GM18870 (cell line): ENCODE measurements around the gene EFCAB7.

Source experiments
- ATAC-seq: cut with Tn5 transposase; IDR thresholded peaks from one replicate; pipeline ENCODE4 v1.9.1; 2021; ENCODE audit warnings: moderate library complexity; ENCODE audit not compliant: unreplicated experiment

EFCAB7 gene

DNA sequence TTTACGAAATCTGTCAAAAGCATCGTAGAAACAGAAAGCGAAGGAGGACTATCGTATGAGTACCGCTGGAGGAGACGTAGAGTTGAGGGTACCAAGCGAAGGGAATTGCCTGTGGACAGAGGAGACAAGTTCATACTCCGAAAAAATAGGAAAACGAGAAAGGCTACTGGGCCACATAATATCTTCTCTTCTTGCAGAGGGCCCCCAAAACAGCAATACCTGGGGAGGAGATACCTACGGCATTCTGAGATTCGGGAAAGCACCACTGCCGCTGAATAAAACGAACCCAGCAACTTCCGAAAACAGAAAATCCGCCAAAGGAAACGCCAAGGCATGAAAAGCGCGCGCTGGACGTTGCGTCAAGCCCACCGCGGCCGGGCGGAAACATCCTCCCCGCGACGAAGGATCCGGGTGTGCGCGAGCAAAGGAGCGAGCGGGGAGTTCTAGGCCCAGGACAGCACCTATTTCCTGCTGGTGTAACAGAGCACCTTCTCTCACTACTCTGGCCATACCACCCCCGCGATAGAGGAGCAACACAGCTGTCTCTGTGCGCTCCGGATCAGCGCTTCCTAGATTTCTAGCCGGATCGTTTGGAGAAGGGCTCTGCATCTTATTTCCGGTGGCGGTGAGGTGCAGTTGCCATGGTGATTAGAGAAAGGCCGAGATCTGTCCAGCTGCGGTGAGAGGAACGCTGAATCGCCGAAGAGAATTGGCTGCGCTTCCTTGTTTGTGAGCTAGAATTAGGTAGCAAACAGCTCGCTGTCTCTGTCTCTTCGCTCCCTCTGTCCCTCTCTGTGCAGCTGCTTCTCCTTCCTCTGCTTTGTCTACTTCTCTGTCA lies at the start of gene EFCAB7, which contains the start of gene ITGB3BP:
Gene EFCAB7 (plus strand): TSS at position 635 of the 838 bp plus-strand sequence. CDS start 2,048 bp downstream, outside the sequence.
Gene ITGB3BP (minus strand): TSS at position 335 of the 838 bp plus-strand sequence. CDS start 92 bp downstream, at position 243.
- peak; percentile 90 for ATAC-seq

GRCh38 chr1:63475761-63476160 lies 47.6 kb upstream of the EFCAB7 start:
- no peak for ATAC-seq

- ATAC-seq, result no peak
Measured at GRCh38 chr1:63480057-63480456, 43.3 kb upstream of the EFCAB7 start.

- ATAC-seq, result no peak
Measured at GRCh38 chr1:63486629-63487028, 36.7 kb upstream of the EFCAB7 start.

DNA sequence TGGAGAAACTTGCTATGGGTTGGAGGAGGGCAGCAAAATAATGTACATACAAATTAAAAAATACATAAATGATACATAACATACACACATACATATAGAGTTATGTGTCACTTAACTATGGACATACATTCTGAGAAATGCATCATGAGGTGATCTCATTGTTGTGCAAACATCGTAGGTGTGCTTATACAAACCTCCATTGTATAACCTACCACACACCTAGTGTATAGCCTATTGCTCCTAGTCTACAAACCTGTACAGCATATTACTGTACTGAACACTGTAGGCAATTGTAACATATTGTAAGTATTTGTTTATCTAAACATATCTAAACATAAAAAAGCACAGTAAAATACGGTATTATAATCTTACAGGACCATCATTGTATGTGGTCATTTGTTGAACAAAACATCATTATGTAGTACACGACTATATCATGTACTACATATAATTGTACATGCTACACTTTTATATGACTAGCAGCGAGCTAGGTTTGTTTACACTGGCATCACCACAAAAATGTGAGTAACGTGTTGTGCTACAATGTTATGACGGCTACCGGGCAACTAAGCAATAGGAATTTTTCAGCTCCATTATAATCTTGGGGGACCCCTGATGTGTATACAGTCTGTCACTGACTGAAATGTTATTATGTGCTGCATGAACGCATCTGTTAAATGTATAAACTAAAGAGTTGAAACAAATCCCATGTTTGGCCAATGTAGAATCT lies 35.8 kb upstream of the EFCAB7 start:
- ATAC-seq, result no peak

DNA sequence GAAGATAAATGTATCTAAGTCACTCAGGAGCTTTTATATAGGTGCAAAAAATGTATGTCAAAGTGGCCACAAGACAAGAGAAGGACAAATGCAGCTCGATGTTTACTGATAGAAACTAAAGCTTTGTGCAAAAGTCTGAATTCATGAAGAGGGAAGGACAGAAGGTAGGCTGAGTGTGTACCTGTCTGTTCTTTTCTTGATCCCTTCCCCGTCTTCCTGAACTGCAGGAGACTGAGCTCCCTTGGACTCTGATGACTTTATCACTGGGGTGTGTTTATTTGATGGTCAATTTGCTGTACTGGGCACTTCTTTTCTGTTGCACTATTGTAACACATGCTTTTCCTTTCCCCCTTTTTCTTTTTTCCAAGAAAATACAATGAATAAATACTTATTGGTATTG lies 25.7 kb upstream of the EFCAB7 start:
- ATAC-seq, result no peak

GRCh38 chr1:63498106-63498505 lies 25.2 kb upstream of the EFCAB7 start:
- ATAC-seq, result no peak

- no peak for ATAC-seq
Measured at GRCh38 chr1:63501256-63501655, 22.1 kb upstream of the EFCAB7 start.

DNA sequence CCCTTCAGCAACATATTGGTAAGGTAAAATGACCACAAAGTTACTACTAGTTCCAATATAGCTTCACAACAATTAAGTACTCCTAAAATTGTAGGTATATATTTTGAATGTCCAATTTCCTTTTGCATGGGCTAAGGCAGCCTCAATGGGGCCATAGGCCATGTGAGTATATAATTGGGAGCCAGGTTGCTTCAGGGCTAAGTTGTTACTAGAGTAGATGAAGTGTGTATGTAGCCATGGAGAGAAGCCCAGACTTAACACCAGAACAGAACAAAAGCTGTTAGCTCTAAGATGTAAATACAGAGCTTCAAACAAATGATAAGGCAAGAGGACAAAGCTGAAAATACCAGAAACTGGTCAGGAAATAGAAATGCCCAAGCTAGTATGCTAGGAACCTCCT lies 16.5 kb upstream of the EFCAB7 start:
- no peak for ATAC-seq

DNA sequence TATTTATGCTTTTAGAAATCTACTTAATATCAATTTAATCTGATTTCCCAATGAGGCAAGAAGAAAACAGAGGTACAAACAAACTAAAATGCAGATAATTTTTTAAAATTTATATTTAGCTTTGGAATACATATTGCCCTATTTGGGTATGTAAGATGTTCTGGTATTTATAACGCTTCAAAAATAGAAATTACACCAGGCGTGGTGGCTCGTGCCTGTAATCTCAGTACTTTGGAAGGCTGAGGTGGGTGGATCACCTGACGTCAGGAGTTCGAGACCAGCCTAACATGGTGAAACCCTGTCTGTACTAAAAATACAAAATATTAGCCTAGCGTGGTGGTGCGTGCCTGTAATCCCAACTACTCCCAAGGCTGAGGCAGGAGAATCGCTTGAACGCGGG lies 13.6 kb upstream of the EFCAB7 start:
- ATAC-seq, result no peak

- no peak for ATAC-seq
Measured at GRCh38 chr1:63512584-63512983, 10.7 kb upstream of the EFCAB7 start.

DNA sequence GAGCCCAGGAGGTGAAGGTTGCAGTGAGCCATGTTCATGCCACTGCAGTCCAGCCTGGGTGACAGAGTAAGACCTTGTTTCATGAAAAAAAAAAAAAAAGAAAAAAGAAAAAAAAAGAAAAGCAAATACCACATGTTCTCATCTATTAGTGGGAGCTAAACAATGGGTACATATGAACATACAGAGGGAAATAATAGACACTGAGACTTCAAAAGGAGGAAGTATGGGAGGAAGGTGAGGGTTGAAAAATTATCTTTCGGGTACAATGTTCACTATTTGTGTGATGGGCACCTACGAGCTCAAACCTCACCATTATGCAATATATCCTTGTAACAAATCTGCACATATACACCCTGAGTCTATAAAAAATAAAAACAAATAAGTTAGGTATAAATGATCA lies 6.7 kb upstream of the EFCAB7 start:
- ATAC-seq, result no peak

DNA sequence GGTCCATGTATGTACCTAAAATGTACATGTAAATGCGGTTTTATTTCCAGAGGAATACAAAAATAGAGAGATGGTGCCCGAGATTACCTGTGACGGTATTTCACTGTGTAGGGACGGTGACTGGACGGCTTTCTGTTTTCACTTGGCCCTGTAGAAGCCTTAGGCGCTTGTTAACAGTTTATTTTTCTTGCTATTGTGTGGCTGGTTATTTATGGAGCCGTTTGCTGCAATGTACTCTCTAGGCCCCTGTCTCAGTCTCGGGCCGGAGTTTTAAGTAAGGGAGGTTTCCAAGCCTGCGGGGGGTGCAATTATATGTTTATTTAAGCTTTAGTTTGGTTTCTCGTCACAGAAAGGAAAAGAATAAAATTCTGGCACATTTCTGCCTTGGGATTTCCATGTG lies 413 bp downstream of the EFCAB7 start:
- peak; percentile 12 for ATAC-seq

DNA sequence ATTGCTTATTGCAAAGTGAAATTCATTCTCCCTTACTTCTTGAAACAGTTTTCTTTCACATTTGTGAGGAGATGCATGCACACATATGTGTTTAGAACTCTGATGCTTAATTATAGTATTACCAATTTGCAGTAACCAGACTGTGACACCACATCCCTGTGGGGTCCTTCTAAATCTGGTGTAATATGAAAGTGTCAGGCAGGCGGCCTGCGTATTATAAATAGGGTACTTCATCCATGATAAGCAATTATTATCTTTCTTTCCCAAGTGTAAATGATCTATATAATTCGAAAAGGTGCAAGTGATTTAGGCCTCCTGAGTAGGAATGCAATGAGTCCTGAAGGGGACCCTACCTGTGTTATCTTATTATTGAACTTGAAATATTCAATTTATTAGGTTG lies 876 bp downstream of the EFCAB7 start:
- ATAC-seq, result no peak

GRCh38 chr1:63532727-63533126 lies 9.4 kb downstream of the EFCAB7 start:
- ATAC-seq, result no peak

- no peak for ATAC-seq
Measured at GRCh38 chr1:63533931-63534330, 10.6 kb downstream of the EFCAB7 start.

DNA sequence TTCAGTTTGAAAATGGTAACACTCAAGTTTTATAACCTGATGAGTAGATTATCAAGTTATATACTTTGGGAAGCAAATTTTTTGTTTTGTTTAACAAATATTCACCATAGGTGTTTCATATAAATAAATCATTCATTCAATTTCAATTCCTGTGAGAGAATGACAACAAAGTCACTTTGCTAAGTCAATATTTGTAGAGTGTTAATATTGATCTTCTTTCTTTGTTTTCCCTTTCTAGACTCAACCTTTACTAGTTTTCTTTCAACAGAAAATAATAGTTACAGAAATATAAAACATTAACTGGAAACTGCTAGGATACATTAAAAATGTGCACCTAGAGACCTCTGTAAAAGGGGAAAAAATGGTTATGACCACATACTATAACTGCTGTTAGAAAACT lies 11.1 kb downstream of the EFCAB7 start:
- ATAC-seq, result no peak

- ATAC-seq, result no peak
Measured at GRCh38 chr1:63537006-63537405, 13.7 kb downstream of the EFCAB7 start.

DNA sequence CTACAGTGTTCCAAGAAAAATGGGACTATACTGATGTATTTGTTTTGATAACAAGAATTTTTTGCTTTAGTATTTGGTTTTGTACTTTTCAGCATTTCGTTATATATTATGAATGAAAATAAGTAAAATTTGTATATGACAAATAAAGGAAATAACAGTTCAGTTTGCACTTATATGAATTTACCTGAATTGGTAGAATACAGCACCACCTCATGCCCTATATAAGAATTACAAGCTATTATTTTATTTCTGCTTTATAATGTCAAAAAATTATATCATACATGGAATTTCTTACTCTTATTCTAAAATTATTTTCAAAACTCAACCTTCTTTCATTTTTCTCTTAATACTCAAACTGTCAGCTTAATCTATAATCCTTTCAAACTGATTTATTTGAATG lies 14.6 kb downstream of the EFCAB7 start:
- no peak for ATAC-seq

DNA sequence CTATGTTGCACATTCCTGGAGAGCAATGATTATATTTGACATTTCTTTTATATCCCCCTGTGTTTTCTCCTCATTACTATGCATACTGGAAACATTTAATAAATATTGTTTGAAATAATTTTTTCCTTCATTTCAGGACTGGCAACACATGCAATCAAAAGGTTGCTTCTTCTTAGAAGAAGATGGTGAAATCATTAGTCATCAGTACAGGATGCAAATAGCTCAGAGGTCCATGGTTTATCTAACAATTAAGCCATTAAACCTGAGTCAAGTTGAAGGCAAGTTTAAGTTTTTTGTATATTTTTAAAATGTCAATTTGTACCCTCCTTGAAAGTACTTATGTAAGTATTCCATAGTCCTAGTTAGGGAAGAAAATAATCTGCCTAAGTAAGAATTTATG lies 22.5 kb downstream of the EFCAB7 start:
- ATAC-seq, result no peak

DNA sequence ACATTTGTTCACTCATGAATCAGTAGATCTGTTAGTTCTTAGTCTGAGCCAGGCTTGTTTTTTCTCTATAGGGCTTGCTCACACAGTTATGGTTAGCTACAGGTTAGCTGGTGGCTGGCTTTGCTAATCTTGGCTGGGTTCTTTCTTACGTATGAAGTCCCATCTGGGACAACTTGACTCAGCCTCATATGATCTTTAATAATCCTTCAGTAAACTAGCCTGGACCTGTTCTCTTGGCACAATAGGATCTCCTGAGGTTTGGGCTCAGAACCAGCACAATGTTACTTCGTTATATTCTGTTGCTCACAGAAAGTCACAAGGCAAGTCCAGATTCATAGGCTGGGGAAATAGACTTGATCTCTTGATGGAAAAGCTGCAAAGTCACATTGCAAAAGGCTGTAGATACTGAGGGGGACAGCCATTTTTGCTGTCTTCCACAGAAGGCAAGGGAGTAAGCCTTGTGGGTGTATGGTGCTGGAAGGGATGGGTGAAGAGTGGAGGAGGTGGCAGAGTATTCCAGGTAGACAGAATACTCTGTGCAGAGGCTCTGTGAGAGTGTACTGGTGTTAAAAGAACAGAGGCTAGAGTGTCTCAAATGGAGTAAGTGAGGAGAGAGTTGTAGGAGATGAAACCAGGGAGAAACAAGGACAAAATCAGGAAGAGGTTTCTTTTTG lies 24.4 kb downstream of the EFCAB7 start:
- ATAC-seq, result no peak

- no peak for ATAC-seq
Measured at GRCh38 chr1:63548303-63548702, 25.0 kb downstream of the EFCAB7 start.
